GM12892 (cell line): ENCODE results near the gene MLXIPL.
"Not testable (repeated sequence)": the region's sequence is repeated elsewhere in the genome, so short reads cannot be mapped to it uniquely, and the experiment has no call there.

Experiments used
- DNase-seq: peaks from one replicate; pipeline ENCODE4 v3.0.0; 2011; ENCODE audit not compliant: insufficient read length
- FAIRE-seq: peaks from 2 replicates; lab custom pipeline; 2011; peaks lifted over from hg19 to GRCh38; lab: Jason Lieb, UNC
- POLR2A ChIP-seq: IDR thresholded peaks from 2 replicates; pipeline ENCODE4 v1.6.1; 2011; ENCODE audit warnings: low read depth, low read length, control low read depth
- POLR2AphosphoS5 ChIP-seq: IDR thresholded peaks from 2 replicates; pipeline ENCODE4 v1.6.1; 2011; ENCODE audit warnings: low read depth, low read length, control low read depth
- TAF1 ChIP-seq: IDR thresholded peaks from 2 replicates; pipeline ENCODE4 v1.6.1; 2011; ENCODE audit warnings: low read depth, mild to moderate bottlenecking, control low read depth, low read length, borderline replicate concordance

The MLXIPL gene

GRCh38 chr7:73633844-73634243 is 9.5 kb upstream of the MLXIPL start:
- TF ChIP-seq TAF1 (no peak), POLR2A (no peak), POLR2AphosphoS5 (no peak)
- no peak for DNase-seq
- no peak for FAIRE-seq

DNA sequence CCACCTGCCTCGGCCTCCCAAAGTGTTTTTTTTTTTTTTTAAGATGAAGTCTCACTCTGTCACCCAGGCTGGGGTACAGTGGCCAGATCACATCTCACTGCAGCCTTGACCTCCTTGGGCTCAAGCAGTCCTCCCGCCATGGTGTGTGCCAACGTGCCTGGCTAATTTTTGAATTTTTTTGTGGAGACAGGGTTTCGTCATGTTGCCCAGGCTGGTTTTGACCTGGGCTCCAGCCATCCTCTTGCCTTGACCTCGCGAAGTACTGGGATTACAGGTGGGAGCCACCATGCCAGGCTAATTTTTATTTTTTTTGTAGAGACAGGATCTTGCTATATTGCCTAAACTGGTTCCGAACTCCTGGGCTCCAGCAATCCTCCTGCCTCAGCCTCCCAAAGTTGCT is 9.0 kb upstream of the MLXIPL start:
- FAIRE-seq (no peak), DNase-seq (no peak)
- TF ChIP-seq TAF1 (no peak), POLR2A (no peak), POLR2AphosphoS5 (no peak)

GRCh38 chr7:73631558-73631957 is 7.2 kb upstream of the MLXIPL start:
- FAIRE-seq (no peak), DNase-seq (no peak)
- TF ChIP-seq POLR2AphosphoS5 (no peak), TAF1 (no peak), POLR2A (no peak)

DNA sequence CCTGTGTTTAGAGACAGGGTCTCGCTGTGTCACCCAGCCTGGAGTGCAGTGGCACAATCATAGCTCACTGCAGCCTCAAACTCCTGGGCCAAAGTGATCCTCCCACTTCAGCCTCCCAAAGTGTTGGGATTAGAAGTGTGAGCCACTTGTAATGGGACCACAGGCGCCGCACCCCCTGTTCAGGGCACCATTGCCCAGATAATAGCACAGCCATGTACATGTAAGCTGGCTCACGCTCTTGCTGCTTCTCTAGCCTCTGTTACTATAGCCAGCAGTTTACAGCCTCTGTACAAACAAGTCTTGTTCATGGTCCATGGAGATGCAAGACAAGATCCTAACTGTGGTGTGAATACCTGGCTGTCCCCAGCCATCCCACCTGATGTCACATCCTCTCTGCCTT is 4.2 kb upstream of the MLXIPL start:
- no peak for DNase-seq
- no peak for TF ChIP-seq TAF1
- TF ChIP-seq POLR2AphosphoS5, result no peak
- TF ChIP-seq POLR2A, result no peak
- no peak for FAIRE-seq

GRCh38 chr7:73626814-73627213 is 2.5 kb upstream of the MLXIPL start:
- no peak for TF ChIP-seq POLR2AphosphoS5
- TF ChIP-seq POLR2A, result no peak
- TF ChIP-seq TAF1, result no peak
- FAIRE-seq, result no peak
- DNase-seq, result no peak

DNA sequence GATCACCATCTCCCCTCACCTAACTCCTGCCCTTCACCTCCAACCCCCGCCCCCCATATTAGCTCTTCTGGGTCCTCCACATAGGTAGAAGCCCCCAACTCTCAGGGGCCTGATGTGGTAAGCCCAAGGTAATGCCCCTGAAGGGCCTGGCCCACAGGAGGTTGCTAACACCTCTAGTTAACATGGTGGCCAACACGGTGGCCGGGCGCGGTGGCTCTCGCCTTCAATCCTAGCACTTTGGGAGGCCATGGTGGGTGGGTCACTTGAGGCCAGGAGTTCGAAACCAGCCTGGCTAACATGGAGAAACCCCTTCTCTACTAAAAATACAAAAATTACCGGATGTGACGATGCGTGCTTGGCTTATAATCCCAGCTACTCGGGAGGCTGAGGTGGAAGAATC is 954 bp upstream of the MLXIPL start:
- no peak for DNase-seq
- FAIRE-seq, result no peak
- TF ChIP-seq TAF1, result no peak
- no peak for TF ChIP-seq POLR2AphosphoS5
- TF ChIP-seq POLR2A, result no peak

DNA sequence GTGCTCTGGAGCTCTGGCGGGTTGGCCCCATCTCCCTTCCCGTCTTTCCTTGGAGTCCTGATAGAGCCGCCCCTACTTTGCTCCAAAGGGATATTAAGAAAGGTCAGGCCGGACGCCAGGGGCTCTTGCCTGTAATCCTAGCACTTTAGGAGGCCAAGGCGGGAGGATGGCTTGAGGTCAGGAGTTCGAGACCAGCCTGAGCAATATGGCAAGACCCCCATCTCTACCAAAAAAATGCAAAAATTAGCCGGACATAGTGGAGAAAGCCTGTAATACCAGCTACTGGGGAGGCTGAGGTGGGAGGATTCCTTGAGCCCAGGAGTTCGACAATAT is 313 bp upstream of the MLXIPL start:
- no peak for TF ChIP-seq POLR2AphosphoS5
- no peak for TF ChIP-seq POLR2A
- TF ChIP-seq TAF1, result no peak
- DNase-seq (no peak), FAIRE-seq (no peak)

- DNase-seq, result no peak
- TF ChIP-seq POLR2AphosphoS5 (no peak), TAF1 (no peak), POLR2A (no peak)
- no peak for FAIRE-seq
Observed at GRCh38 chr7:73622909-73623797, 1.2 kb downstream of the MLXIPL start.

- TF ChIP-seq POLR2AphosphoS5 (no peak), POLR2A (no peak), TAF1 (no peak)
- no peak for DNase-seq
- no peak for FAIRE-seq
Observed at GRCh38 chr7:73622527-73622908, 1.8 kb downstream of the MLXIPL start.

DNA sequence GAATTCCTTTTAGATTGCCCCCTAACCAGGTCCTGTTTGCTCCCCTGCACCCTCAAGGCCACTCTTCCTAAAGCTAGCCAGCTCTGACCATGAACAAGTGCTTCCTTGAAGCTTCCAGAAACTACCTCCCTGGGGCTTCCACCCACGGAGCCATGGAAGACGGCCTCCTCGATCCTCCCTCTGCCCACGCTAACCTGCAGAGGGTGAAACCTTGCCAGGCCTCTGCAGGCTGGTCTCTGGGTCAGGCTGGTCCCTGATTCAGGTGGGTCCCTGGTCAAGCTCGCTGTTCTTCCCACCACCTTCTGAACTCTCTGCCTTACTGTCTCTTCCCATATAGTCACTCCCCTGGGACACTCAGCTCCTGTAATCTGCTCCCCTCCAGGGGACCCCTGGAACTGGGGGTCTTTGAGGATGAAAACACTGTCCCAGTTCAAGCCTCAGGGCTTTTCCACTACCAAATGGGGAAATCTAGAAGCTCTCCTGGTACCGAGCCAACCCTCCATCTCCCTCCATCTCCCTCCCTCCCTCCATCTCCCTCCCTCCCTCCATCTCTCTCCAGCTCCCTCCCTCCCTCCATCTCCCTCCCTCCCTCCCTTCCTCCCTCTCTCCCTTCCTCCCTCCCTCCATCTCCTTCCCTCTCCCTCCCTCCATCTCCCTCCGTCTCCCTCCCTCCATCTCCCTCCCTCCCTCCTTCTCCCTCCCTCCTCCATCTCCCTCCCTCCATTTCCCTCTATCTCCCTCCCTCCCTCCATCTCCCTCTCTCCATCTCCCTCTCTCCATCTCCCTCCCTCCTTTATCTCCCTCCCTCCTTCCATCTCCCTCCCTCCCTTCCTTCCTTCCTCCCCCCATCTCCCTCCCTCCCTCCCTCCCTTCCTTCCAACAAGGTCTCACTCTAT is 2.9 kb downstream of the MLXIPL start:
- TF ChIP-seq POLR2A, result no peak
- no peak for TF ChIP-seq TAF1
- TF ChIP-seq POLR2AphosphoS5, result no peak
- FAIRE-seq (no peak), DNase-seq (no peak)

DNA sequence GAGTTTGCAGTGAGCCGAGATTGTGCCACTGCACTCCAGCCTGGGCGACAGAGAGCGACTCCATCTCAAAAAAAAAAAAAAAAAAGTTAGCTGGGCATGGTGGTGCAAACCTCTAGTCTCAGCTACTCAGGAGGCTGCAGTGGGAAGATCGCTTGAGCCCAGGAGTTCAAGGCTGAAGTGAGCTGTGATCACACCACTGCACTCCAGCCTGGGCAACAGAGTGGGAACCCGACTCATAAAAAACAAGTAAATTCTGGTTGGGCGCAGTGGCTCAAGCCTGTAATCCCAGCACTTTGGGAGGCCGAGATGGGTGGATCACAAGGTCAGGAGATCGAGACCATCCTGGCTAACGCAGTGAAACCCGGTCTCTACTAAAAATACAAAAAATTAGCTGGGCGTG is 4.9 kb downstream of the MLXIPL start:
- FAIRE-seq, DNase-seq: not testable (repeated sequence)

GRCh38 chr7:73618538-73618937 is 5.8 kb downstream of the MLXIPL start:
- DNase-seq, result no peak
- FAIRE-seq, result no peak
- TF ChIP-seq POLR2A (no peak), POLR2AphosphoS5 (no peak), TAF1 (no peak)

- not testable (repeated sequence) for FAIRE-seq, DNase-seq
Observed at GRCh38 chr7:73617520-73617919, 6.8 kb downstream of the MLXIPL start.
